ENCODE data around the gene LIMS2. TPM values are rescaled to one million over a fixed set of nuclear protein-coding genes. Genes with fewer than 3 reads are reported as not detected.

LIMS2 gene
- total RNA-seq, 6 experiments from 2014 or later, result 6.6 to 37.7 (median 19.5) TPM

DNA sequence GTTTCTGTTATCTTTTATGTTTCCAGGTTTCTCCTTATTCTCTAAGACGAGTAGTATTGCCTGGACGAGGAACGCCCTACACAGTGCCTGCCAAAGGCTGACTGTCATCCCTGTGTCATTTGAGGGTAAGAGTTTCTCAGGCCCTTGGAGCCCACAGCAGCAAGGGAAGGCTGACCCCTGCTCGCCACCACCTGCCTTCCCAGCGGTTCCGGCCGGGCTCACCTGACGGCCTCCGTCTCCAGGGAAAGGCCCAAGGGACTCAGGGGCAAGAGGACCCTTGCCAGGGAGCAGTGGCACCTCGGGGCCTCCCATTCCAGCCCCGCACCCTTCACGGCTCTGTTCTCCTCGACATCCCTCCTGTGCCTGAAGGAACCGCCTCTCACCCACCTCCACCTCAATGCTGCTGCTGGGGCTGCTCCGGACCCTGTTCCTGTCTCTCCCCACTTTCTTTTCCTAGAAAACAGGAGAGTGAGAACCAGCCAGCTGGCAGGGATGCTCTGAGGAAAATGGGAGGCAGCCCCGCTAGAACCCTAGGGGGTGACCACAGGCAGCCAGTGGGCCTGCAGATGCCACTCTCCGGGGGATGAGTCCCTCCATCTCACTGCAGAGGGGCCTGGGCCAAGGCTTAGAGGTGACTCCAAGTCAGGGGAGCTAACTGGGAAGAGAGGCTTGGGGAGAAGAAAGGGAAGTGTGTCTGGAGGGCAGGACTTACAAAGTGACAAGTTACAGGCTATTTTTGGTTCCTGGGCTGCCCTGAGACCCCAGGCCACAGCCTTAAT, 1.9 kb downstream of the LIMS2 start:
- no peak for DNase-seq
- Histone ChIP-seq H3K4me1 (peaks cover 0 to 6% (median 0%) of the 10 kb centered on the region in 4 donors), H3K36me3 (no peaks in the 10 kb centered on the region), H3K27ac (peak overlapping the region in 2 of 3 donors; percentile 22 to 70), H3K9me3 (no peaks in the 10 kb centered on the region), H3K27me3 (no peaks in the 10 kb centered on the region), H3K4me3 (peak overlapping the region; percentile 69 to 79 (median 70))
- TF ChIP-seq, protein P1, sequence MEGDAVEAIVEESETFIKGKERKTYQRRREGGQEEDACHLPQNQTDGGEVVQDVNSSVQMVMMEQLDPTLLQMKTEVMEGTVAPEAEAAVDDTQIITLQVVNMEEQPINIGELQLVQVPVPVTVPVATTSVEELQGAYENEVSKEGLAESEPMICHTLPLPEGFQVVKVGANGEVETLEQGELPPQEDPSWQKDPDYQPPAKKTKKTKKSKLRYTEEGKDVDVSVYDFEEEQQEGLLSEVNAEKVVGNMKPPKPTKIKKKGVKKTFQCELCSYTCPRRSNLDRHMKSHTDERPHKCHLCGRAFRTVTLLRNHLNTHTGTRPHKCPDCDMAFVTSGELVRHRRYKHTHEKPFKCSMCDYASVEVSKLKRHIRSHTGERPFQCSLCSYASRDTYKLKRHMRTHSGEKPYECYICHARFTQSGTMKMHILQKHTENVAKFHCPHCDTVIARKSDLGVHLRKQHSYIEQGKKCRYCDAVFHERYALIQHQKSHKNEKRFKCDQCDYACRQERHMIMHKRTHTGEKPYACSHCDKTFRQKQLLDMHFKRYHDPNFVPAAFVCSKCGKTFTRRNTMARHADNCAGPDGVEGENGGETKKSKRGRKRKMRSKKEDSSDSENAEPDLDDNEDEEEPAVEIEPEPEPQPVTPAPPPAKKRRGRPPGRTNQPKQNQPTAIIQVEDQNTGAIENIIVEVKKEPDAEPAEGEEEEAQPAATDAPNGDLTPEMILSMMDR (IDR thresholded peaks at IDR 0.05), result no peak
- TF ChIP-seq POLR2A (IDR thresholded peaks at IDR 0.05), result no peak
- ATAC-seq, result peak in 2 of 4 donors; percentile 2 to 3
- WGBS (ENCODE audit: insufficient coverage, low coverage, low lambda C conversion rate, missing lambda C conversion rate), result 74% methylated on average over 10 of the region's 17 CpGs
- intact Hi-C loops (cut with DNase I), result no loop called here

DNA sequence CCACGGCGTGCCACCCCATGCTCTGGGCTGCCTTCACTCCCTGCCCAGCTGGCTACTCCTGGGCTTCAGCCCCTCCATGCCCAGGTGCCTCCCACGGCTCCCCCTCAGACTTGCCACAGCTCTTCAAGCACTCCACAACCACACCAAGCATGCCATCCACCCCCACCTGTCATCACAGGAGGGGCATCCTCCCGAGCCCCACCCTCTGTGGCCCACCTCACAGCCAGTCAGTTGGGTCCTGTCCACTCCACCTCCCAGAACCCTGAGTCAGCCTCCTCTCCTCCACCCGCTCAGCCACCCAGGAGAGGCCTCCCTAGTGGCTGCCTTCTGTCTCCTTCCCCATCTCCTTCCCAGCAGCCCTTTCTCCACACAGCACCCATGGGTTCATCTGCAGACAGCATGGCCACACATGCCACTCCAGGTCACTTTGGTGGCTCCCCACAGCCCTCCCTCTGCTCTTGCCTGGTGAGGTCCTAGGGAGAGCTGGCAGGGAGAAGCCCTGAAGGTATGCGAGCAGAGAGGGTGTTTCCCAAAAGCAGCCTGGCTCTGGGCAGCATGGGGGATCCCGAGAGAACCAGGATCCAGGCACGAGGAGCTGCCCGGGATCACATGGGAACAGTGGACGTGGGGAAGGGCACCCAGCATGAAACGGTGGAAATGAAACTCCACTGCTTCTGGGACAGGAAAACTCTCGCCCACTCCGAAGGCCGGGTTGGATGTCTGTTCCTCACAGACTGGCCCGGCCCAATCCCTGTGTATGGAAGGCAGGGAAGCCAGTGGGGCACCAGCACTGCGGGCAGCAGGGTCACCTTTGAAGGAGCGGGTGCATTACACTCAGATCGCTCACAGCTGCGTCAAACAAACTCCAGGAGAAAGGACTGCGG, 2.7 kb downstream of the LIMS2 start:
- Histone ChIP-seq H3K36me3 (no peaks in the 10 kb centered on the region), H3K27ac (peak overlapping the region in 2 of 3 donors; percentile 3 to 70), H3K27me3 (no peaks in the 10 kb centered on the region), H3K4me3 (no peak overlapping the region), H3K9me3 (no peaks in the 10 kb centered on the region), H3K4me1 (peaks cover 0 to 6% (median 0%) of the 10 kb centered on the region in 4 donors)
- no peak for TF ChIP-seq POLR2A (IDR thresholded peaks at IDR 0.05)
- TF ChIP-seq, protein P1 (IDR thresholded peaks at IDR 0.05), result no peak
- ATAC-seq (no peak), DNase-seq (no peak)
- intact Hi-C loops (cut with DNase I), result no loop called here
- WGBS (ENCODE audit: insufficient coverage, low coverage, low lambda C conversion rate, missing lambda C conversion rate), result 60% methylated on average over 4 of the region's 20 CpGs

DNA sequence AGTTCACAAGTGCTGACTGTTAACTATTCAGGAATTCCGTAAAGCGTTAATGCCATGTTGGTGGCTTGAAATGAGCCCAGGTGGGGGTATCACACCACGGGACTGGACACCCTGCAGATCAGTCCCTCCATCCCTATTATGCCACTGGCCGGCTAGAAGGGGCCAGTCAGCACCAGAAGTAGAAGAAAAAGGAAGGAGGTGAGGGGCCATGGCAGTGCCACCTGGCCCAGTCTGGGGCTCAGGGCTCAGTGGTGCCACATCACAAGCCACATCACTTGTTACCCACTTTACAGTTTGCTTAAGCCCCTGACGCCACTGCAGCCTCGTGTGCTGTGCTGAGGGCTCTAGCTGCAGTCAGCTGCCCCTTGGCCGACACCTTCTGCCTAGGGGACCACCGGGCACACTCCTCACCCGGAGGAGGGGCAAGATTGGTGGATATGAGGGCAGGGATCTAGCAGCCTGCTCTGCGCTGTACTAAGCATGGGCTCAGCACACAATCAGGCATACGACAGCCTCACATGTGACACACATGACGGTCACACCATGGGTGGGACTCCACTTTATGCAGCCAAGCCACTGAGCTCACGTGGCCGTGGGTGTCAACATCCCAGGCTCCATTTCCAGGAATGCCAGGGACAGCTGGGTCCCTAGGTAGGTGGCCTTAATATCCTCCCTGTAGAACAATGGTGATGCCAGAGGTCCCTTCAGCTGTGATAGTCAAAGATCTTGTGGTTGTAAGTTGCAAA, 3.6 kb downstream of the LIMS2 start:
- Histone ChIP-seq H3K36me3 (no peaks in the 10 kb centered on the region), H3K27ac (no peak overlapping the region), H3K9me3 (no peaks in the 10 kb centered on the region), H3K4me1 (peaks cover 0 to 7% (median 2%) of the 10 kb centered on the region in 4 donors), H3K4me3 (no peak overlapping the region), H3K27me3 (no peaks in the 10 kb centered on the region)
- ATAC-seq (no peak), DNase-seq (no peak)
- intact Hi-C loops (cut with DNase I), result no loop called here
- no CpG with 5 or more reads among the region's 14 CpGs for WGBS (ENCODE audit: insufficient coverage, low coverage, low lambda C conversion rate, missing lambda C conversion rate)
- no peak for TF ChIP-seq POLR2A (IDR thresholded peaks at IDR 0.05)
- TF ChIP-seq, protein P1 (IDR thresholded peaks at IDR 0.05), result no peak

DNA sequence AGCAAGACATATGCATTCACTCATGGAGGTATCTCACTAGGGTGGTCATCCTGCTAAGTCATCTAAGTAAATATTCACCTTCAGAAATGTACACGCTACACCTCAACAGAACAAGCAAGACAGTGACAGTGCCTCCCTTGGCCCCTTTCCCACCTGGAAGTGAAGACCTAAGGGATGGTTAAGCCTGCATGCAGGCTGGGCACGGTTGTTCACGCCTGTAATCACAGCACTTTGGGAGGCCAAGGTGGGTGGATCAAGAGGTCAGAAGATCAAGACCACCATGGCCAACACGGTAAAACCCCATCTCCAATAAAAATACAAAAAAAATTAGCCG, 4.4 kb downstream of the LIMS2 start:
- no peaks in the 10 kb centered on the region for H3K9me3 ChIP-seq
- no peak for DNase-seq

More for the DNA sequence above, 4.4 kb downstream of the LIMS2 start:
- intact Hi-C loops (cut with DNase I), result no loop called here
- H3K4me1 ChIP-seq, result peaks cover 0 to 12% (median 6%) of the 10 kb centered on the region in 4 donors
- no peak overlapping the region for H3K27ac ChIP-seq
- no peaks in the 10 kb centered on the region for H3K36me3 ChIP-seq
- WGBS (ENCODE audit: insufficient coverage, low coverage, low lambda C conversion rate, missing lambda C conversion rate), result 72% methylated on average over 5 of the region's 5 CpGs
- H3K27me3 ChIP-seq, result no peaks in the 10 kb centered on the region
- no peak overlapping the region for H3K4me3 ChIP-seq
- ATAC-seq, result no peak
- TF ChIP-seq, protein P1 (IDR thresholded peaks at IDR 0.05), result no peak
- no peak for TF ChIP-seq POLR2A (IDR thresholded peaks at IDR 0.05)

All from right lobe of liver (tissue), 6 donors.